ENCODE measurements around the gene PLPPR1.

The PLPPR1 gene

GRCh38 chr9:101054657-101055056, 26.1 kb downstream of the PLPPR1 start:
- DNase-seq (ENCODE audit: insufficient read length) (no peak), FAIRE-seq (no peak)
- no peak for TF ChIP-seq POLR2A (IDR thresholded peaks at IDR 0.05; ENCODE audit: low read depth, low read length)
- TF ChIP-seq POLR2AphosphoS5 (IDR thresholded peaks at IDR 0.05; ENCODE audit: low read depth, low read length), result no peak
- no peak for TF ChIP-seq TAF1 (IDR thresholded peaks at IDR 0.05; ENCODE audit: borderline replicate concordance, low read depth, low read length)

- no peak for TF ChIP-seq POLR2AphosphoS5 (IDR thresholded peaks at IDR 0.05; ENCODE audit: low read depth, low read length)
- TF ChIP-seq POLR2A (IDR thresholded peaks at IDR 0.05; ENCODE audit: low read depth, low read length), result no peak
- no peak for TF ChIP-seq TAF1 (IDR thresholded peaks at IDR 0.05; ENCODE audit: borderline replicate concordance, low read depth, low read length)
- no peak for FAIRE-seq
- no peak for DNase-seq (ENCODE audit: insufficient read length)
Measured at GRCh38 chr9:101055516-101055915, 27.0 kb downstream of the PLPPR1 start.

DNA sequence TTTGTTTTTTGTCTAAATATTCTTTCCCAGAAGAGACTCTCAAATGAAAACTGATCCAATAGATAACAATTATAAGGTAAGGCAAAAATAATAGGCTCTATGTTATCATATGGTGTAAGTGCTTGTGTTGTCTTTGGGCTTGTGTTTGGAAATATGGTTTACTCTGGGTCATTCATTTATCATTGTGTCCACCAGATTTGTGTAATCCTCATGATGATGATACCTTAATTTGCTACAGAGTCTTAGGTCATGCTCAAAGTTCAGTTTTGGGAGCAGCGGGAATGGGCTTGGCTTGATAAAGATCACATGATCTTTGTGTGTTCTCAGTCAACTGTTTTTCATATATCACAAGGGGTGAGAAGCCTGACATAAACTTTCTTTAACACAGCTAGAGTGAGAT, 34.2 kb downstream of the PLPPR1 start:
- FAIRE-seq (no peak), DNase-seq (ENCODE audit: insufficient read length) (no peak)
- no peak for TF ChIP-seq TAF1 (IDR thresholded peaks at IDR 0.05; ENCODE audit: borderline replicate concordance, low read depth, low read length)
- TF ChIP-seq POLR2A (IDR thresholded peaks at IDR 0.05; ENCODE audit: low read depth, low read length), result no peak
- no peak for TF ChIP-seq POLR2AphosphoS5 (IDR thresholded peaks at IDR 0.05; ENCODE audit: low read depth, low read length)

- no peak for TF ChIP-seq POLR2AphosphoS5 (IDR thresholded peaks at IDR 0.05; ENCODE audit: low read depth, low read length)
- no peak for TF ChIP-seq POLR2A (IDR thresholded peaks at IDR 0.05; ENCODE audit: low read depth, low read length)
- TF ChIP-seq TAF1 (IDR thresholded peaks at IDR 0.05; ENCODE audit: borderline replicate concordance, low read depth, low read length), result no peak
- DNase-seq (ENCODE audit: insufficient read length) (no peak), FAIRE-seq (no peak)
Measured at GRCh38 chr9:101063192-101063591, 34.7 kb downstream of the PLPPR1 start.

GRCh38 chr9:101064206-101064605, 35.7 kb downstream of the PLPPR1 start:
- TF ChIP-seq POLR2A (IDR thresholded peaks at IDR 0.05; ENCODE audit: low read depth, low read length), result no peak
- no peak for TF ChIP-seq TAF1 (IDR thresholded peaks at IDR 0.05; ENCODE audit: borderline replicate concordance, low read depth, low read length)
- TF ChIP-seq POLR2AphosphoS5 (IDR thresholded peaks at IDR 0.05; ENCODE audit: low read depth, low read length), result no peak
- FAIRE-seq (no peak), DNase-seq (ENCODE audit: insufficient read length) (no peak)

DNA sequence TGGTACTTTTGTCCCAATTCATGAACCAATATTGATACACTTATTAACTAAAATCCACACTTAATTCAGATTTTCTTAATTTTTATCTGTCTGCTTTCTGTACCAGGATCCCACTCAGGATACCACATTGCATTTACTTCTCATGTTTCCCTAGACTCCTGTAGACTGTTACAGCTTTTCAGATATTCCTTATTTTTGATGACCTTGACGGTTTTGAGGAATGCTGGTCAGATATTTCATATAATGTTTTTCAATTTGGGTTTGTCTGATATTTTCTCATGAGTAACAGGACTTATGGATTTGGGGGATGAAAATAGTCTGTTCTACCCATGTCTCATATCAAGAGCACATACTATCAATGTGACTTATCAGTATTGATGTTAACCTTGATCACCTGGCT, 37.4 kb downstream of the PLPPR1 start:
- DNase-seq (ENCODE audit: insufficient read length), result no peak
- no peak for TF ChIP-seq POLR2AphosphoS5 (IDR thresholded peaks at IDR 0.05; ENCODE audit: low read depth, low read length)
- no peak for TF ChIP-seq TAF1 (IDR thresholded peaks at IDR 0.05; ENCODE audit: borderline replicate concordance, low read depth, low read length)
- no peak for TF ChIP-seq POLR2A (IDR thresholded peaks at IDR 0.05; ENCODE audit: low read depth, low read length)
- no peak for FAIRE-seq

- no peak for DNase-seq (ENCODE audit: insufficient read length)
- no peak for FAIRE-seq
- TF ChIP-seq POLR2AphosphoS5 (IDR thresholded peaks at IDR 0.05; ENCODE audit: low read depth, low read length) (no peak), POLR2A (IDR thresholded peaks at IDR 0.05; ENCODE audit: low read depth, low read length) (no peak), TAF1 (IDR thresholded peaks at IDR 0.05; ENCODE audit: borderline replicate concordance, low read depth, low read length) (no peak)
Measured at GRCh38 chr9:101068696-101069095, 40.2 kb downstream of the PLPPR1 start.

DNA sequence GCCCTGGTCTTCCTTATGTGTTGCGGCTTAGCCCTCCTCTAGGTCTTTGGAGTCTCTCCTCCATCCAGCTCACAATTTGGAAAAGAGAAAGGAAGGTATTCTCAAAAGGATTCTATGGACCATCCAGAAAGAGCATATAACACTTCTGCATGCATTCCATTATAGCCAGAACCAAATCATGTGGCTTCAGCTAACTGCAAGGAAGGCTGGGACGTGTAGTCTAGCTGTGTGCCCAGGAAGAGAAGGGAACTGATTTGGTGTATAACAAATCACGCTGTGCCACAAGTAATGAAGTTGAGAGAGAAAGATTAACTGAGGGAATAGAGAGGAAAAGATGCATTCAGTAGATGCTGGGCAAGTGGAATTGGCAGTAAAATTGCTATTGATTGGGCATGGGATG, 43.7 kb downstream of the PLPPR1 start:
- no peak for TF ChIP-seq TAF1 (IDR thresholded peaks at IDR 0.05; ENCODE audit: borderline replicate concordance, low read depth, low read length)
- no peak for TF ChIP-seq POLR2AphosphoS5 (IDR thresholded peaks at IDR 0.05; ENCODE audit: low read depth, low read length)
- TF ChIP-seq POLR2A (IDR thresholded peaks at IDR 0.05; ENCODE audit: low read depth, low read length), result no peak
- no peak for FAIRE-seq
- DNase-seq (ENCODE audit: insufficient read length), result no peak

DNA sequence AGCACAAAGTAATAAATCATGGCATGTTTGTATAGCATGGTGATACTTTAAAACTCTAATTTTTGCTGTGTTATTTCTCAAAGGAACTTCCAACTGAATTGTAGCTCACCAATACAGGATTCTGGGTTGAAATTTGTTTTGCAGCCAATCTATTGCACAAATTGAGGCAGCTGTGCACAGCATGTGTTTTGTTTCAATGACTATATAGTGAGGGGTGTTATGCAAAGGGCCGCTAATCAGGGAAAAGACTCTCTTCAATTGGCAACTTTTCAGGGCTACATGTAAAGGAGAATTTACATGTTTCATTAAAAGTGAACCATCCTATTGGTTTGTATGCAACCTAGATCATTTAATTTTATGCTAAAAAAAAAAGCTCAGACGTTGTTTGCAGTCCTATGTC, 44.6 kb downstream of the PLPPR1 start:
- DNase-seq (ENCODE audit: insufficient read length) (no peak), FAIRE-seq (no peak)
- TF ChIP-seq POLR2AphosphoS5 (IDR thresholded peaks at IDR 0.05; ENCODE audit: low read depth, low read length) (no peak), POLR2A (IDR thresholded peaks at IDR 0.05; ENCODE audit: low read depth, low read length) (no peak), TAF1 (IDR thresholded peaks at IDR 0.05; ENCODE audit: borderline replicate concordance, low read depth, low read length) (no peak)

DNA sequence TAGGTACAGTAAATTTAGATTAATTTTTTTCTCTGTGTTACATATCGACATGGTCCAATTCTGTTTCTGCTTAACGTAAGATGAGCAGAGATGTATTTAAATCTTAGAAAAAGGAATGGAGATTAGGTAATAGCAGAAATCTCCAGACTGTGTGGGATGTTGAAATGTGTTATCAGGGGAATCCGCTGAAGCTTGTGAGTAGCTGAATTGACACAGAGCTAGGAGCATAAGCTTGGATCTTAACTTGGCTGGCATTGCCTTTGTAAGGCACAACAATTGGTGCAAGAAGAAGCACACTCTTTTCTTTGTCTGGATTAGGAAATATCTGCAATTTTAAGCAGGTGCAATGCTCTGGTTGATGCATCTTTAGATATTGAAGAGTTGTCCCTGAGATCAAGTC, 53.1 kb downstream of the PLPPR1 start:
- TF ChIP-seq POLR2A (IDR thresholded peaks at IDR 0.05; ENCODE audit: low read depth, low read length) (no peak), TAF1 (IDR thresholded peaks at IDR 0.05; ENCODE audit: borderline replicate concordance, low read depth, low read length) (no peak), POLR2AphosphoS5 (IDR thresholded peaks at IDR 0.05; ENCODE audit: low read depth, low read length) (no peak)
- FAIRE-seq (no peak), DNase-seq (ENCODE audit: insufficient read length) (no peak)

DNA sequence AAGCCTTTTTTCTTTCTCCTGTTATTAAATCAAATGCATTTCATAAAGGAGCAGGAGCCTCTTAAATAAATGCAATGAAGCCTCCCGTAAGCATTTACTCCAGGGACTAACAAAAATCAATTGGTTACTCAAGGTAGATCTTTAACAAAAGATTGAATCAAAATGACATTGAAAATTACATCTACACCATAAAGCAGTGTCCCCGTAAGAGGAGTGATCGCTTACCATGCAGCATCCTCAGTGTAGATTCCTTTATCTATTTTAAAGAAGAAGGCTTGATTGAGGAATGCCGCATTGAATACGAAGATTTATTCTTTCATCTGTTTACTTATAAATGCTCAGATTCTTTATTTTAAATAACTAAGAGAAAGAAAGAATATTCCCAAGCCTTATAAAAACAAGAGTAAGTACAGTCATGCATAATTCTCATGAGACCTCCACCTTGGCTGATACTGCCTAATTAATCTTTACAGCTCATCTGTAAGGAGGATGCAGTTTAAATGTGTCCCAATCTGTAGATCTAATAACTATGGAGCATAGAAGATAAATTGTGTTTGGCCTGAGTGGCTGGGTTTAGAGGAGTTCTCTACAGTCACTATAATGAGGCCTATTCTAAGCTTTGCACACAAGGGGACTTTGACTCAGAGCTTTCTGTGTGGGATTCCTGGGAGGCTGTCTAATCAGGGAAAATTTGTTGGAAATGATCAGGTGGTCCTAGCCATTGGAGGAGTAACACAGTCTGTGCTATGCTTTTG, 55.1 kb downstream of the PLPPR1 start:
- DNase-seq (ENCODE audit: insufficient read length) (no peak), FAIRE-seq (no peak)
- no peak for TF ChIP-seq TAF1 (IDR thresholded peaks at IDR 0.05; ENCODE audit: borderline replicate concordance, low read depth, low read length)
- no peak for TF ChIP-seq POLR2AphosphoS5 (IDR thresholded peaks at IDR 0.05; ENCODE audit: low read depth, low read length)
- no peak for TF ChIP-seq POLR2A (IDR thresholded peaks at IDR 0.05; ENCODE audit: low read depth, low read length)

- no peak for TF ChIP-seq POLR2A (IDR thresholded peaks at IDR 0.05; ENCODE audit: low read depth, low read length)
- no peak for FAIRE-seq
- no peak for DNase-seq (ENCODE audit: insufficient read length)
Measured at GRCh38 chr9:101087426-101087825, 58.9 kb downstream of the PLPPR1 start.
